Gastroesophageal sphincter (tissue), 2 donors: ENCODE results near the gene NLGN4X.

Experiments used
- POLR2A ChIP-seq, 2 donors: fragments of 450-650 bp; IDR thresholded peaks; one replicate each; pipeline ENCODE4 v1.6.1; 2017; ENCODE audit warnings: antibody characterized with exemption in 2 of 2, mild to moderate bottlenecking in 2 of 2, moderate library complexity in 1 of 2
- POLR2AphosphoS5 ChIP-seq: sonication (generic); formaldehyde crosslinking; IDR thresholded peaks from one replicate; pipeline ENCODE4 v1.6.1; 2017; ENCODE audit warnings: antibody characterized with exemption

- TF ChIP-seq POLR2A (IDR thresholded peaks at IDR 0.05) (no peak), POLR2AphosphoS5 (no peak)
These were observed 732 bp downstream of the NLGN4X start for GRCh38 chrX:6227935-6228334.
